Psoas muscle (tissue), 8 donors: Measurements from ENCODE around the gene KCTD18. TPM values are rescaled to one million over a fixed set of nuclear protein-coding genes. Genes with fewer than 3 reads are reported as not detected.

ENCODE experiments used
- ATAC-seq, 4 donors: fragments of 200-7000 bp; cut with Tn5 transposase; one replicate each; pipeline ENCODE4 v1.9.1; 2020; ENCODE audit warnings: moderate library complexity in 3 of 4, mild to moderate bottlenecking in 2 of 4
- DNase-seq, 2 donors: peaks; one replicate each; pipeline ENCODE4 v3.0.0-alpha.2; 2020
- H3K27ac ChIP-seq: fragments of 200-600 bp; one replicate; pipeline ENCODE4 v1.8.0; 2022
- H3K27me3 ChIP-seq, 3 donors: fragments of 200-600 bp in 1 of 3; one replicate each; pipeline versions ENCODE4 v1.6.1 to v1.8.0; 2013 to 2022; ENCODE audit warnings: low read length in 2 of 3, mild to moderate bottlenecking in 2 of 3, moderate library complexity in 1 of 3; ENCODE audit not compliant: insufficient read depth in 3 of 3
- H3K36me3 ChIP-seq, 2 donors: fragments of 200-600 bp in 1 of 2; one replicate each; pipeline versions ENCODE4 v1.6.1 to v1.8.0; 2013 to 2022; ENCODE audit warnings: low read depth in 1 of 2, mild to moderate bottlenecking in 1 of 2, moderate library complexity in 1 of 2; ENCODE audit not compliant: insufficient read depth in 1 of 2
- H3K4me1 ChIP-seq: fragments of 200-600 bp; one replicate; pipeline ENCODE4 v1.8.0; 2022
- H3K4me3 ChIP-seq: fragments of 200-600 bp; one replicate; pipeline ENCODE4 v1.8.0; 2022; ENCODE audit warnings: mild to moderate bottlenecking
- H3K9me3 ChIP-seq: fragments of 200-600 bp; one replicate; pipeline ENCODE4 v1.8.0; 2022
- WGBS, 3 donors: extraction: QIAGEN DNeasy Blood & Tissue Kit; methylation state at CpG; one replicate each; pipeline versions ENCODE4 v1.1.6 to v1.1.7; 2013; 5-methylcytosine and 5-hydroxymethylcytosine counted together
- intact Hi-C, 2 donors: fragments of 100-400 bp; cut with DNase I; formaldehyde crosslinking; loops; one replicate each; pipeline versions ENCODE4 v1.11.0 to v1.14.2; 2022
- polyA plus RNA-seq, 3 donors: library from polyadenylated mRNA; stranded (reverse); fragments of 200-250 nt; gene quantifications; one replicate each; pipeline ENCODE4 v1.2.3, GENCODE V29; 2013
- total RNA-seq, 4 donors: library from RNA; stranded (reverse); fragmentation: NEBNext Ultra II Directional in 2 of 4; extraction: Animal tissue kit (Norgen Biotek cat#: 25700) in 2 of 4; gene quantifications; one replicate each; pipeline versions ENCODE4 v1.2.1 to v1.2.4, GENCODE V29; 2021 to 2023
- TF ChIP-seq, protein P1 (sequence below): fragments of 200-600 bp; IDR thresholded peaks from one replicate; pipeline ENCODE4 v1.8.0; 2022; ENCODE audit warnings: antibody characterized with exemption
- donor health status: healthy with polysubstance abuse.
- donor health status: DM: no; HTN: no; CAD: no; lungs with moderate emphysema.
- donor health status: Bipolar disorder and iron deficiency.
- donor health status: healthy.
- donor health status: DM: yes; HTN: yes; CAD: no.
- donor health status: DM: no; HTN: no; CAD: no.
- donor health status: DM: no; HTN: no; CAD: no.
- donor health status: DM: yes; HTN: yes; CAD: no.

KCTD18 gene
- total and polyA plus RNA-seq, 7 donors = 7.1 to 24.0 (median 10.3) TPM

- DNase-seq (no peak), ATAC-seq (peak in 3 of 4 donors; percentile 45 to 52 (median 52))
- WGBS, 3 donors = 48 to 63% (median 54%) methylated on average over 8 of the region's 8 CpGs
- intact Hi-C loops = no loop called here
- Histone ChIP-seq H3K36me3 (peaks cover 10 to 81% of the 10 kb centered on the region in 2 donors), H3K9me3 (no peaks in the 10 kb centered on the region), H3K4me3 (no peak overlapping the region), H3K4me1 (peaks cover 3% of the 10 kb centered on the region), H3K27me3 (no peaks in the 10 kb centered on the region), H3K27ac (no peak overlapping the region)
- TF ChIP-seq, protein P1, sequence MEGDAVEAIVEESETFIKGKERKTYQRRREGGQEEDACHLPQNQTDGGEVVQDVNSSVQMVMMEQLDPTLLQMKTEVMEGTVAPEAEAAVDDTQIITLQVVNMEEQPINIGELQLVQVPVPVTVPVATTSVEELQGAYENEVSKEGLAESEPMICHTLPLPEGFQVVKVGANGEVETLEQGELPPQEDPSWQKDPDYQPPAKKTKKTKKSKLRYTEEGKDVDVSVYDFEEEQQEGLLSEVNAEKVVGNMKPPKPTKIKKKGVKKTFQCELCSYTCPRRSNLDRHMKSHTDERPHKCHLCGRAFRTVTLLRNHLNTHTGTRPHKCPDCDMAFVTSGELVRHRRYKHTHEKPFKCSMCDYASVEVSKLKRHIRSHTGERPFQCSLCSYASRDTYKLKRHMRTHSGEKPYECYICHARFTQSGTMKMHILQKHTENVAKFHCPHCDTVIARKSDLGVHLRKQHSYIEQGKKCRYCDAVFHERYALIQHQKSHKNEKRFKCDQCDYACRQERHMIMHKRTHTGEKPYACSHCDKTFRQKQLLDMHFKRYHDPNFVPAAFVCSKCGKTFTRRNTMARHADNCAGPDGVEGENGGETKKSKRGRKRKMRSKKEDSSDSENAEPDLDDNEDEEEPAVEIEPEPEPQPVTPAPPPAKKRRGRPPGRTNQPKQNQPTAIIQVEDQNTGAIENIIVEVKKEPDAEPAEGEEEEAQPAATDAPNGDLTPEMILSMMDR = peak; percentile 54
These were observed 38.5 kb downstream of the KCTD18 start for GRCh38 chr2:200471324-200471848.

DNA sequence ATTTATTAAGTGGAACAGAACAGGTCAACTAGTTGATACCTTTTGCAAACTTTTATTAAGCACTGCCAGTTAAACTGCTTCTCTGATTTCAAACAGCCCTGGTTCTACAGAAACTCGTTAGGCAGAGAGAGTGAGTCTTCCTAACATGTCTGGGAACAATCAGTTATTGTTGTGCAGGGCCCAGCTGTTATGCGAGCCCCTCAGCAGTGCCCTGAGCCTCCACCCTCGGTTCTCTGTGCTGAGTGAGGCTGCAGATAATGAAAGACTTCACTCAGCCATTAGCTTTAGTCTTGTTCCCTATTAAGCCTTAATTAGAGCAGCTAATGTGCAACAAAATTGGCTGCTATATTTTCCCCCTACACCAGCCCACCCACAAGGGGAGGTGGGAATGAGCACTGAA lies 39.6 kb downstream of the KCTD18 start:
- ATAC-seq (no peak), DNase-seq (no peak)
- intact Hi-C loops = no loop called here
- Histone ChIP-seq H3K27ac (no peak overlapping the region), H3K9me3 (no peaks in the 10 kb centered on the region), H3K27me3 (no peaks in the 10 kb centered on the region), H3K4me3 (no peak overlapping the region), H3K36me3 (peaks cover 10 to 75% of the 10 kb centered on the region in 2 donors), H3K4me1 (peaks cover 4% of the 10 kb centered on the region)
- WGBS, 3 donors = 56 to 81% (median 62%) methylated on average over 3 of the region's 3 CpGs
- TF ChIP-seq, protein P1 = no peak

DNA sequence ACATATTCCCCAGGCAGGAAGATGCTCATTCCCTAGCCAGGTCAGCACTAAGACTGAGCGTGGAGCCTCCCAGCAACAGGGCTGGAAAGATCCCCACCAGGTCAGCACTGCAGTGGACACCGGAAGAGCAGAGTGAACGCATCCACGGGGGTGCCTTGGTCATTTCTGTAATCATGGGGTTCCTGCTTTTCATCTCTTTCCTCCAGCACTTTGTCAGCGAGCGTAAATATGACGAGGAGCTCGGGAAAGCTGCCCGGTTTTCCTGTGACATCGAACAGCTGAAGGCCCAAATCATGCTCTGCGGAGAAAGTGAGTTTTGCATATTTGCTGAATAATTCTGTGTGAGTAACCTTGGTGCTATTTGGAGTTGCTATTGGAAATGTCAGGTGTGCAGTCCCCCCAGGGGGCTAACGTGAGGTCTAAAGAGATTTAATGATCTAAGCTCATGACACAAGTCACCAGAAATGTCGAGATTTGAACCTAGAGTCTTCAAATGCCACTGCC lies 40.1 kb downstream of the KCTD18 start:
- Histone ChIP-seq H3K27me3 (no peaks in the 10 kb centered on the region), H3K4me1 (peaks cover 4% of the 10 kb centered on the region), H3K36me3 (peaks cover 10 to 70% of the 10 kb centered on the region in 2 donors), H3K9me3 (no peaks in the 10 kb centered on the region), H3K4me3 (no peak overlapping the region), H3K27ac (no peak overlapping the region)
- DNase-seq (peak in 1 of 2 donors; percentile 52), ATAC-seq (no peak)
- intact Hi-C loops = loop anchor here in 1 of 2 donors (10.0 kb wide), 1 partner anchor 165 kb away; the partner anchor contains the start of gene SPATS2L
- WGBS, 3 donors = 65 to 66% (median 65%) methylated on average over 13 of the region's 13 CpGs
- TF ChIP-seq, protein P1 = no peak

GRCh38 chr2:200467806-200468681 lies 41.8 kb downstream of the KCTD18 start:
- no peak for DNase-seq
- TF ChIP-seq, protein P1 = no peak
- intact Hi-C loops = loop anchor here in 1 of 2 donors (10.0 kb wide), 1 partner anchor 163 kb away; the partner anchor contains the start of gene SPATS2L
- WGBS, 3 donors = 68 to 82% (median 68%) methylated on average over 8 of the region's 8 CpGs
- H3K4me1 ChIP-seq = peaks cover 4% of the 10 kb centered on the region
- H3K27me3 ChIP-seq = no peaks in the 10 kb centered on the region
- peak overlapping the region; percentile 20 for H3K27ac ChIP-seq
- H3K9me3 ChIP-seq = no peaks in the 10 kb centered on the region
- H3K4me3 ChIP-seq = no peak overlapping the region
- peaks cover 10 to 61% of the 10 kb centered on the region in 2 donors for H3K36me3 ChIP-seq
- peak in 1 of 4 donors; percentile 3 for ATAC-seq
